Measurements from ENCODE around the gene DBP. TPM values are rescaled to one million over a fixed set of nuclear protein-coding genes. Genes with fewer than 3 reads are reported as not detected.

Gene DBP
- total and polyA plus RNA-seq, 2 donors (not counting 1 experiment from before 2014, with no cell fraction given) = 4.8 to 23.6 TPM

DNA sequence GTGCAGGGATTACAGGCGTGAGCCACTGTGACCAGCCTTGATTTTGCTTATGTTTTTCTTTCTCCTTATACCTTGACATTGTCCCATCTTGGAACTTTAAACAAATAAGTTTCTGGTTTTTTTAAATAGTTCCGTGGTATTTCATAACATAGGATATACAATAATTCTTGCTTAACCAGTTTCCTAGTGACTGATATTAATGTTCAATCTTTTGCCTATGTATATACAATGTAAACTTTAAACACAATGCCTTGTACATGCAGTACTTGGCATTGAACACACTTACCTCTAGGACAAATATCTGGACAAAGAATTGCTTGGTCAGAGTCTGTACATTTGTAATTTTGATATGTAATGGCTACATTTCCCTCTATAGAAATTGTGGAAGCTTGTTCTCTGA is 55.0 kb downstream of the DBP start:
- TF ChIP-seq EZH2 (IDR thresholded peaks at IDR 0.05; ENCODE audit: low read length, missing control alignments) = no peak
- TF ChIP-seq, protein P1, sequence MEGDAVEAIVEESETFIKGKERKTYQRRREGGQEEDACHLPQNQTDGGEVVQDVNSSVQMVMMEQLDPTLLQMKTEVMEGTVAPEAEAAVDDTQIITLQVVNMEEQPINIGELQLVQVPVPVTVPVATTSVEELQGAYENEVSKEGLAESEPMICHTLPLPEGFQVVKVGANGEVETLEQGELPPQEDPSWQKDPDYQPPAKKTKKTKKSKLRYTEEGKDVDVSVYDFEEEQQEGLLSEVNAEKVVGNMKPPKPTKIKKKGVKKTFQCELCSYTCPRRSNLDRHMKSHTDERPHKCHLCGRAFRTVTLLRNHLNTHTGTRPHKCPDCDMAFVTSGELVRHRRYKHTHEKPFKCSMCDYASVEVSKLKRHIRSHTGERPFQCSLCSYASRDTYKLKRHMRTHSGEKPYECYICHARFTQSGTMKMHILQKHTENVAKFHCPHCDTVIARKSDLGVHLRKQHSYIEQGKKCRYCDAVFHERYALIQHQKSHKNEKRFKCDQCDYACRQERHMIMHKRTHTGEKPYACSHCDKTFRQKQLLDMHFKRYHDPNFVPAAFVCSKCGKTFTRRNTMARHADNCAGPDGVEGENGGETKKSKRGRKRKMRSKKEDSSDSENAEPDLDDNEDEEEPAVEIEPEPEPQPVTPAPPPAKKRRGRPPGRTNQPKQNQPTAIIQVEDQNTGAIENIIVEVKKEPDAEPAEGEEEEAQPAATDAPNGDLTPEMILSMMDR (conservative IDR thresholded peaks at IDR 0.05 in 1 of 2, IDR thresholded peaks at IDR 0.05 in 1 of 2; ENCODE audit: low read depth in 1 of 2, low read length in 2 of 2) = no peak
- Histone ChIP-seq H3K79me2 (ENCODE audit: control insufficient read depth, insufficient read depth, low read length) (no peaks in the 10 kb centered on the region), H3K4me2 (ENCODE audit: extremely low read depth, insufficient read depth, low read length) (no peak overlapping the region), H3K36me3 (ENCODE audit: control insufficient read depth, insufficient read depth, low read length) (no peaks in the 10 kb centered on the region), H3K9ac (ENCODE audit: insufficient read depth, low read length) (no peak overlapping the region), H3K4me3 (replicated peaks in 1 of 4; ENCODE audit: control extremely low read depth in 1 of 4, insufficient read depth in 1 of 4, low read depth in 3 of 4, low read length in 4 of 4) (no peak overlapping the region), H2AFZ (ENCODE audit: low read length) (no peak overlapping the region), H3K27me3 (ENCODE audit: control insufficient read depth, insufficient read depth, low read length) (no peaks in the 10 kb centered on the region), H3K9me3 (ENCODE audit: control insufficient read depth, insufficient read depth, low read depth, low read length) (no peaks in the 10 kb centered on the region), H4K20me1 (ENCODE audit: control insufficient read depth, extremely low read depth, insufficient read depth, low read length) (no peaks in the 10 kb centered on the region), H3K4me1 (ENCODE audit: control insufficient read depth, extremely low read depth, insufficient read depth, low read length) (peaks cover 4% of the 10 kb centered on the region), H3K27ac (ENCODE audit: insufficient read depth, low read length) (no peak overlapping the region)
- no peak for DNase-seq (ENCODE audit: low read depth in 2 of 2)

Other genes starting within 250 kb of the DBP start
- 42.4 and 59.0 TPM in 2 replicates for gene KDELR1, start 245.8 kb downstream of the DBP start, total RNA-seq
- 145 TPM in 2 replicates for gene KDELR1, start 245.8 kb downstream of the DBP start, polyA plus RNA-seq
- gene GRIN2D, start 243.7 kb downstream of the DBP start, total RNA-seq = under 0.01 TPM in 2 replicates
- 0.08 and 0.09 TPM in 2 replicates for gene GRIN2D, start 243.7 kb downstream of the DBP start, polyA plus RNA-seq
- 9.1 and 12.1 TPM in 2 replicates for gene GRWD1, start 191.4 kb downstream of the DBP start, total RNA-seq
- 14.7 and 21.9 TPM in 2 replicates for gene GRWD1, start 191.4 kb downstream of the DBP start, polyA plus RNA-seq
- gene KCNJ14, start 181.8 kb downstream of the DBP start, total RNA-seq = 0.26 and 0.50 TPM in 2 replicates
- 0.15 and 0.18 TPM in 2 replicates for gene KCNJ14, start 181.8 kb downstream of the DBP start, polyA plus RNA-seq
- gene CYTH2, start 168.0 kb downstream of the DBP start, total RNA-seq = 25.8 and 27.2 TPM in 2 replicates
- gene CYTH2, start 168.0 kb downstream of the DBP start, polyA plus RNA-seq = 18.6 and 26.6 TPM in 2 replicates
- under 0.01 and 0.17 TPM in 2 replicates for gene LMTK3, start 125.5 kb downstream of the DBP start, total RNA-seq
- 0.01 TPM in 1 of 2 replicates, not detected in the other for gene LMTK3, start 125.5 kb downstream of the DBP start, polyA plus RNA-seq
- gene SULT2B1, start 85.2 kb downstream of the DBP start, total RNA-seq = 0.33 TPM in 1 of 2 replicates, not detected in the other
- 0.10 TPM in 1 of 2 replicates, not detected in the other for gene SULT2B1, start 85.2 kb downstream of the DBP start, polyA plus RNA-seq
- not detected in 2 replicates for gene SPACA4, start 30.6 kb downstream of the DBP start, total RNA-seq
- not detected in 2 replicates for gene SPACA4, start 30.6 kb downstream of the DBP start, polyA plus RNA-seq
- 0.50 and 1.0 TPM in 2 replicates for gene FAM83E, start 22.3 kb downstream of the DBP start, total RNA-seq
- gene FAM83E, start 22.3 kb downstream of the DBP start, polyA plus RNA-seq = not detected in 2 replicates
- gene RPL18, start 18.2 kb downstream of the DBP start, total RNA-seq = 2,017 and 2,054 TPM in 2 replicates
- gene RPL18, start 18.2 kb downstream of the DBP start, polyA plus RNA-seq = 1,166 and 1,578 TPM in 2 replicates
- 5.1 and 9.6 TPM in 2 replicates for gene SPHK2, start 17.9 kb downstream of the DBP start, total RNA-seq
- gene SPHK2, start 17.9 kb downstream of the DBP start, polyA plus RNA-seq = 3.4 and 5.7 TPM in 2 replicates
- gene CA11, start 8.8 kb upstream of the DBP start, total RNA-seq = 2.3 and 4.1 TPM in 2 replicates
- 1.5 and 1.7 TPM in 2 replicates for gene CA11, start 8.8 kb upstream of the DBP start, polyA plus RNA-seq
- under 0.01 and 0.51 TPM in 2 replicates for gene NTN5, start 35.6 kb upstream of the DBP start, total RNA-seq
- 0.03 and 0.10 TPM in 2 replicates for gene NTN5, start 35.6 kb upstream of the DBP start, polyA plus RNA-seq
- under 0.01 TPM in 1 of 2 replicates, not detected in the other for gene FUT2, start 58.6 kb upstream of the DBP start, total RNA-seq
- not detected in 2 replicates for gene FUT2, start 58.6 kb upstream of the DBP start, polyA plus RNA-seq
- 0.51 and 0.99 TPM in 2 replicates for gene MAMSTR, start 82.3 kb upstream of the DBP start, total RNA-seq
- 0.84 and 1.8 TPM in 2 replicates for gene MAMSTR, start 82.3 kb upstream of the DBP start, polyA plus RNA-seq
- gene RASIP1, start 103.2 kb upstream of the DBP start, total RNA-seq = 0.99 and 1.5 TPM in 2 replicates
- gene RASIP1, start 103.2 kb upstream of the DBP start, polyA plus RNA-seq = 1.2 and 1.6 TPM in 2 replicates
- gene IZUMO1, start 109.5 kb upstream of the DBP start, total RNA-seq = not detected in 2 replicates
- gene IZUMO1, start 109.5 kb upstream of the DBP start, polyA plus RNA-seq = not detected in 2 replicates
- gene FUT1, start 115.3 kb upstream of the DBP start, total RNA-seq = under 0.01 and 0.17 TPM in 2 replicates
- gene FUT1, start 115.3 kb upstream of the DBP start, polyA plus RNA-seq = 0.02 and 0.06 TPM in 2 replicates
- gene FGF21, start 118.1 kb upstream of the DBP start, total RNA-seq = not detected in 2 replicates
- not detected in 2 replicates for gene FGF21, start 118.1 kb upstream of the DBP start, polyA plus RNA-seq
- gene BCAT2, start 173.7 kb upstream of the DBP start, total RNA-seq = 22.1 and 33.9 TPM in 2 replicates
- 22.8 and 23.2 TPM in 2 replicates for gene BCAT2, start 173.7 kb upstream of the DBP start, polyA plus RNA-seq
- 7.7 and 11.1 TPM in 2 replicates for gene HSD17B14, start 199.1 kb upstream of the DBP start, total RNA-seq
- gene HSD17B14, start 199.1 kb upstream of the DBP start, polyA plus RNA-seq = 2.7 and 4.5 TPM in 2 replicates
- 18.7 and 20.0 TPM in 2 replicates for gene PLEKHA4, start 231.2 kb upstream of the DBP start, total RNA-seq
- 6.6 and 11.1 TPM in 2 replicates for gene PLEKHA4, start 231.2 kb upstream of the DBP start, polyA plus RNA-seq
- 87.3 and 166 TPM in 2 replicates for gene PPP1R15A, start 235.0 kb upstream of the DBP start, total RNA-seq
- 46.3 and 116 TPM in 2 replicates for gene PPP1R15A, start 235.0 kb upstream of the DBP start, polyA plus RNA-seq